ENCODE data around the gene ELOVL1.

Gene ELOVL1

DNA sequence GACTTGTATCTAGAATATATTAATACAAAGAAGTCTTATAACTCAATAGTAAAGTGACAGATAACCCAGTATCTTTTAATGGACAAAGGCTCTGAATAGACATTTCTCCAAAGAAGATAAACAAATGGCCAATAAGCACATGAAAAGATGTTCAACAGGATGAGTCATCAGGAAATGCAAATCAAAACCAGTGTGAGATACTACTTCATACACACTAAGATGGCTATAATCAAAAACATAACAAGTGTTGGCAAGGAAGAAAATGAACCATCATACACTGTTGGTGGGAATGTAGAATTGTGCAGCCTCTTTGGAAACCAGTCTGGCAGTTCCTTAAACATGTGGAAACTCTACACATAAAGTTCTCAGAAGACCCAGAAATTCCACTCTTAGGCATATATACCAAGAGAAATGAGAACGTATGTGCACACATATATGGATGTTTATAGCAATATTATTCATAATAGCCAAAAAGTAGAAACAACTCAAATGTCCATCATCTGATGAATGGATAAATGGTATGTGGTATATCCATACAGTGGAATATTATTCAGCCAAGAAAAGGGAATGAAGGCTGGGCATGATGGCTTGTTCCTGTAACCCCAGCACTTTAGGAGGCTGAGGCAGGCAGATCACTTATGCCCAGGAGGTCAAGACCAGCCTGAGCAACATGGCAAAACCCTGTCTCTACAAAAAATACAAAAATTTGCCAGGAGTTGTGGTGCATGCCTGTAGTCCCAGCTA, 40.1 kb downstream of the ELOVL1 start:
- peak; percentile 42 for DNase-seq (ENCODE audit: low read depth)

DNA sequence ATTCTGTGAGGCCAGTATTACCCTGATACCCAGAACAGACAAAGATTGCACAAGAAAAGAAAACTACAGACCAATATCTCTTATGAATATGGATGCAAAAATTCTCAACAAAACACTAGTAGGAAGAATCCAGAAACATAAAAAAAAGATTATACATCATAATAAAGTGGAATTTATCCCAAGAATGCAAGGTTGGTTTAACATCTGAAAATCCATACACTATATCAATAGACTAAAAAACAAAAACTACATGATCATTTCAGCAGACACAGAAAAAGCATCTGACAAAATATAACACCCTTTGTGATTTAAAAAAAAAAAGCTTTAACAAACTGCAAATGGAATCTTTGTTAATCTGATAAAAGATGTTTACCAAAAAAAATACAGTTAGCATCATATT, 42.4 kb downstream of the ELOVL1 start:
- no peak for DNase-seq (ENCODE audit: low read depth)

DNA sequence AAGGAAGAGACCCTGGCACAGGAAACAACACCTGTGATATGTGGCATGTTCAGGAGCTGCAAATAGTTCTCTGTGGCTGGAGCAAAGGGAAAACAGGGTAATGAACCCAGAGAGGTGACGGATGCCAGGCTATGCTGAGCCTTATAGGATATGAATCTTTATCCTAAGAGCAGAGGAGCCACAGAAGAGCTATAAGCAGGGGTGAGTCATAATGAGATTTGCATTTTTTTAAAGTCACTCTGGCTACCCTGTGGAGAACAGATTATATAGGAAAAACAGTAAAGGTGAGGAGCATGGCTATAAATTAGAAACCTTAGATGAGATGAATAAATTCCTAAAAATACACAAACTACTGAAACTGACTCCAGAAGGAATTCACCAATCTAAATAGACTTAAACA, 43.0 kb downstream of the ELOVL1 start:
- DNase-seq (ENCODE audit: low read depth), result no peak

- DNase-seq (ENCODE audit: low read depth), result no peak
These were observed 45.3 kb downstream of the ELOVL1 start for GRCh38 chr1:43322506-43322905.

DNA sequence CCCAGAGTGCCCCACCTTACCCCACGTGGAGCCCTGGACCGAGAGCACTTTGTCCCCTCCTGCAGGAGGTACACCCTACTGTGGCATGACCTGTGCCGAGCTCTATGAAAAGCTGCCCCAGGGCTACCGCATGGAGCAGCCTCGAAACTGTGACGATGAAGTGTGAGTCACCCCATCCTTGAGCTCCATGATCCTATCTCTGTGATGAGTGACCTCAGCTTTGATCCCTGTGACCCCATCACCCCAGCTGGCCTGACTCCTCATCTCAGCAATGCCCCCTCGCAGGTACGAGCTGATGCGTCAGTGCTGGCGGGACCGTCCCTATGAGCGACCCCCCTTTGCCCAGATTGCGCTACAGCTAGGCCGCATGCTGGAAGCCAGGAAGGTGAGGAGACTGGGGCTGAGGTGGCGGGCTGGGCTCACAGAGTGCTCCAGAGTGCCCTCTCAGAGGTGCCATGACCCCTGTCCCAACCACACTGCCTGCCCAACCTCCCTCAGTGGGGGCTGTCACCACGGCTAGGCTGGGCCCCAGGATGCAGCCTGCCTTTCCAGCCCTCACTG, 46.4 kb downstream of the ELOVL1 start:
- DNase-seq (ENCODE audit: low read depth), result no peak

GRCh38 chr1:43319766-43320165, 48.0 kb downstream of the ELOVL1 start:
- DNase-seq (ENCODE audit: low read depth), result no peak

- DNase-seq (ENCODE audit: low read depth), result no peak
These were observed 48.5 kb downstream of the ELOVL1 start for GRCh38 chr1:43319288-43319687.

GRCh38 chr1:43318831-43319230, 49.0 kb downstream of the ELOVL1 start:
- no peak for DNase-seq (ENCODE audit: low read depth)

GRCh38 chr1:43317817-43318471, 49.9 kb downstream of the ELOVL1 start:
- no peak for DNase-seq (ENCODE audit: low read depth)

GRCh38 chr1:43316738-43317520, 50.9 kb downstream of the ELOVL1 start:
- no peak for DNase-seq (ENCODE audit: low read depth)

DNA sequence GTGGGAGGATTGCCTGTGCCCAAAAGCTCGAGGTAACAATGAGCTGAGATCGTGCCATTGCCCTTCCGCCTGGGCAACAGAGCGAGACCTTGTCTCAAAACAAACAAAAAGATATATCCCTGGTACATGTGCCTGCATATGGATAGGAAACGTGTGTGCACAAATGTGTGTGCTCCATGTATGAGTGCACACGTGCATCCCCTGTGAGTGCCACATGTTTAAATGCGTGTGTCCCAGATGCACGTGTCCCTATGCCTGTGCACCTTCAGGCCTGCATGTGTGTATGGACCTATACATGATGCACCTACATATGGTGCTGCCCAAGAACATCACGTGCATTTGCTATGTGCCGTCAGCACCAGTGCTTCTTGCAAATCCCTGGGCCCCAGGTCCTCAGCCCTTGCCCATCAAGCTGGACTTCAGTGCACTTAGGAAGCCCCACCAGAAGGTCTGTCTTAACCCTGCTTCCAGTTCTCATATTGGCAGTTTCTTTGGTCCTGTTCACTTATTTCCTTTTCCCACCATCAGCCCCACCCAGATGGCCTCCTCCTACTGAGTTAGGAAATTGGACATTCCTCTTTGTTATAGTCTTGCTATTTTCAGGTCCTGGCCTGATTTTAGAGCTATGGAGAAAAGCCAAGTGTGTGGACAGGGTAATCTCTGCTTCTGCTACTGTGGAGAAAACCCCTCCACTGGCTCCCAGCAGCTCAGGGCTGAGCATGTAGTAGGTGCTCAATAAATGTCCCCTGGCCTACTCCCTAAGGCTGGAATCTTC, 51.7 kb downstream of the ELOVL1 start:
- no peak for DNase-seq (ENCODE audit: low read depth)

DNA sequence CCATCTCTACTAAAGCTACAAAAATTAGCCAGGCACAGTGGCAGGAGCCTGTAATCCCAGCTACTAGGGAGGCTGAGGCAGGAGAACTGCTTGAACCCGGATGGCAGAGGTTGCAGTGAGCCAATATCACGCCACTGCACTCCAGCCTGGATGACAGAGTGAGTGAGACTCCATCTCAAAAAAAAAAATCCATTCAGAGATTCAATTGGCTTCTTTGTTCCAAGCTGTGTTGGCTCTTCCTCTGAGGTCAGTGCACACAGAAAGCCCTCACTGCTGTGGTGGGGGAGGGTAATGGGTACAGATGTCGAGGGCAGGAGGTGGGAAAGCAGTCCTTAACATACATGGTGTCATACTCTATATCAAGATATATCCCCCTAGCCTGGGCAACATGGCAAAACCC, 52.3 kb downstream of the ELOVL1 start:
- DNase-seq (ENCODE audit: low read depth), result no peak

DNA sequence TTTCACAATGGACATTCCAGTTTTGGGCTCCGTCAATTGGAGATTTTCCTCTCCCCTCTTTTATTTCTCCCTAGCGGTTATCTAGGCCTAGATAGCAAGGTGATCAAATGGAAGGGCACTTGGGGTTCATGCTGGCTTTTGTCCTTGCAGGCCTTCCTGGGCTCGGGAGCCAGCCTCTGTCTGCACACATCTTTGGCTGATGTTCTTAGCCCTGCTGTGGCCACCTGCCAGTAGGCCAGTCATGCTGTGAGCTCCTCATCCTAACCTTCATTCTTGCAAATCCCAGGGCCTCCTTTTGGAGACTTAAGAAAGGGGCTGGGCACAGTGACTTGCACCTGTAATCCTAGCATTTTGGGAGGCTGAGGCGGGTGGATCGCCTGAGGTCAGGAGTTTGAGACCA, 53.6 kb downstream of the ELOVL1 start:
- DNase-seq (ENCODE audit: low read depth), result no peak

- DNase-seq (ENCODE audit: low read depth), result no peak
These were observed 54.0 kb downstream of the ELOVL1 start for GRCh38 chr1:43313771-43314170.
